ENCODE measurements around the gene ZFAND5. TPM values are rescaled to one million over a fixed set of nuclear protein-coding genes. Genes with fewer than 3 reads are reported as not detected.

ZFAND5 gene
- polyA plus RNA-seq, 2 of the 4 experiments (the other 2 are of a cell fraction) = 135 to 234 TPM

DNA sequence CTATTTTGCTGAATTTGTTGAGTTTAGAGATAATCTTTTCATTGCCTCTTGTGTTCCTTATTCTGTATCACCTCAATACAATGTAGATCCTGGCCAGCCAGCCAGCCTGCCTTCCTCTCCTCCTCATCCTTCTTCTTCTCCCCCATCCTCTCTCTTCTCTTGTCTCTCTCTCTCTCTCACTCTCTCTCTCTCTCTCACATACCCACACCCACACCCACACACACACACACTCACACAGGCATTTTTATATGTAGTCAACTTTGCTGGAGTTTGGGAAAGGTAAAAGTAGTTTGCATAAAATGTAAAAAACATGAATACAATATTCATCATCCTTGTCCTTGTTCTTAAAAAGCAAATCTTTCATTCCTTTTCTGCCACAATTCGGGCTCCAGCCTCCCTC, 60.5 kb downstream of the ZFAND5 start:
- Histone ChIP-seq H3K4me2 (peak overlapping the region; percentile 85), H3K4me3 (peak overlapping the region; percentile 45), H3K4me1 (peaks cover 29% of the 10 kb centered on the region), H3K27ac (peak overlapping the region; percentile 87 to 90), H3K9me3 (no peaks in the 10 kb centered on the region)
- ChIA-PET CTCF (interaction anchor here (0.6 to 1.8 kb wide), 8 partner anchors 9 to 449 kb away, joined by 3 to 6 read pairs (median 4); no protein-coding TSS in a partner anchor), POLR2A (interaction anchor here (0.6 to 2.4 kb wide), 15 partner anchors 8 to 789 kb away, joined by 3 to 60 read pairs (median 5); partner anchors contain the start of gene ZFAND5)
- FAIRE-seq (no peak), ATAC-seq (no peak), DNase-seq (ENCODE audit: low read depth in 1 of 2, low spot score in 1 of 2) (no peak)
- TF ChIP-seq HMGXB4 (CRISPR knock-in tag; IDR thresholded peaks at IDR 0.05; ENCODE audit: borderline replicate concordance) (no peak), HOXA7 (CRISPR knock-in tag; IDR thresholded peaks at IDR 0.05) (peak; percentile 29; the same call in 1 of the 2 replicates), KDM5A (IDR thresholded peaks at IDR 0.05) (no peak), EHMT2 (IDR thresholded peaks at IDR 0.05; ENCODE audit: low read depth) (no peak)
- TF ChIP-seq, protein P1, sequence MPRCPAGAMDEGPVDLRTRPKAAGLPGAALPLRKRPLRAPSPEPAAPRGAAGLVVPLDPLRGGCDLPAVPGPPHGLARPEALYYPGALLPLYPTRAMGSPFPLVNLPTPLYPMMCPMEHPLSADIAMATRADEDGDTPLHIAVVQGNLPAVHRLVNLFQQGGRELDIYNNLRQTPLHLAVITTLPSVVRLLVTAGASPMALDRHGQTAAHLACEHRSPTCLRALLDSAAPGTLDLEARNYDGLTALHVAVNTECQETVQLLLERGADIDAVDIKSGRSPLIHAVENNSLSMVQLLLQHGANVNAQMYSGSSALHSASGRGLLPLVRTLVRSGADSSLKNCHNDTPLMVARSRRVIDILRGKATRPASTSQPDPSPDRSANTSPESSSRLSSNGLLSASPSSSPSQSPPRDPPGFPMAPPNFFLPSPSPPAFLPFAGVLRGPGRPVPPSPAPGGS (IDR thresholded peaks at IDR 0.05) = no peak
- 0% methylated on average over 1 of the region's 1 CpG for WGBS (ENCODE audit: missing lambda C conversion rate)

Other genes starting within 250 kb of the ZFAND5 start
- gene GDA, start 215.8 kb downstream of the ZFAND5 start, polyA plus RNA-seq (2011; rRNA removed) = 1.0 and 1.2 TPM in 2 replicates
- 0.23 to 0.33 TPM (median 0.30 TPM) in 3 replicates for gene GDA, start 215.8 kb downstream of the ZFAND5 start, polyA plus RNA-seq (2017; fragmentation: RNase III; extraction: RNeasy Plus Mini Kit Qiagen cat#74134 plus additional on column Dnase treatment)
- 0.12 and 0.29 TPM in 2 replicates for gene TMC1, start 156.4 kb upstream of the ZFAND5 start, polyA plus RNA-seq (2011; rRNA removed)
- 0.01 to 0.18 TPM (median 0.17 TPM) in 3 replicates for gene TMC1, start 156.4 kb upstream of the ZFAND5 start, polyA plus RNA-seq (2017; fragmentation: RNase III; extraction: RNeasy Plus Mini Kit Qiagen cat#74134 plus additional on column Dnase treatment)